NCI-H1048 (cell line): ENCODE data around the gene DAAM1.

Source experiments
- DNase-seq: peaks from one replicate; lab custom pipeline; 2025; lab: John Stamatoyannopoulos, UW

The DAAM1 gene

GRCh38 chr14:59362513-59362912, 174.0 kb downstream of the DAAM1 start:
- no peak for DNase-seq

DNA sequence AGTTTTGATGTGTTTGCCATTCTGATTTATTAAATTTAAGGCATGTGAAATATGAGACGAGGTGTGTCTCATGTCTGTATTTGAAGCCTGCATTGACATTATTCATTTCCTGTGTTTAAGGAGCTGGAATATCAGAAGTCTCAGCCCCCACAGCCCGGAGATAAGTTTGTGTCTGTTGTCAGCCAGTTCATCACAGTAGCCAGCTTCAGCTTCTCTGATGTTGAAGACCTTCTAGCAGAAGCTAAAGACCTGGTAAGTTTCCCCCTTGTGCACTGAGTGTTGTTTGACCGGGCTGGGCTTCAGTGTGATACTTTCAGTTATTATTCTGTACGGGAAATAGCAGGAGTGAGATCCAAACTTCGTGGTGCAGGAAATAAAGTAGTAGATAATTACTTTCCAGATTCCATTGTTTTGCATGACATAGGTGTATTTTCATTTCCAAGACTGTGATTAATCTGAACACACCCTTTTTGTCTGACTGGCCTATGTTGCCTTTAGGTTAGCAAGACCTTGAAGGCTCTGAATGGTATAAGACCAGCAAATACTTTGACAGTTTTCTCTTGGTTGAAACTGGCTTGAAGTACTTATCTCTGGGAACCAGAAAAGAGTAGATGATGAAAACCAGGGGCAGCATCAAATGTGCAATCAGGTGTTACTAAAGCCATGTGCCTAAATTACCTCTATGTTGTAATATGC, 175.2 kb downstream of the DAAM1 start:
- no peak for DNase-seq

- DNase-seq: no peak
These were observed 181.8 kb downstream of the DAAM1 start for GRCh38 chr14:59370158-59370742.

DNA sequence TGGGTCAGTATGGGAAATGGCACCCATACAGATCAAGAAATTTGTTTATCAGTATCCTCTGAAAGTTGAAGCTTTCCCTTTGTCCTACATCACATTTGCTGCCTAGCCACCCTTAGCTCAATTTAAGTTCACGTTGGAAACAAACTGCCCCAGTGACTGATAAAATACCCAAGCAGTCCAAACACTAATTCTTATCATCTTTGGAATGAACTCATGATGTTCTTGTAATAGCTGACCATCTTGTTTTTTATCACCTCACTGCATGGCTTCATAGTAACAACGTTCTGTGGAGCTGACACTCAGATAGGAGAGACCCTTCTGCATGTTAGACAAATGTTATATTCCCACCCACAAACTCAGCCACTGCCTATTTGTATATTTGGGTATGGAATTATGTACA, 183.3 kb downstream of the DAAM1 start:
- no peak for DNase-seq

DNA sequence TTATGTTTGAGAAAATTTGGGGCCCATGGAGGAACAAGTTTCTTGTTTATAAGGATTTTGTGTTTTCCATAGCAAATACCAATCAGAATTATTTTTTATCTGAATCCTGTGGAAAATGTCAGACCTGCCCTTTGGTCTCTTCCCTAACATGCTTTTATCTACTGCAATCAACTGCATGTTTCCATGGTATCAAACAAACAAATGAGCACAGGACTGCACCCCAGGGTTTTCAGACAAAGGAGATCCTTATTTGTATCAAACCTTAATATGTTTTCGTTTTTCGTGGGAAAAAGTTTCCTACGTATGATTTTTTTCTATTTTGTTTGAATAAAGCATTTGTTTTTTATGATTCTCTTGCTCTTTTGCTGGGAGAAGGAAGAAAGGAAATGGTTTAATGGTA, 185.6 kb downstream of the DAAM1 start:
- no peak for DNase-seq

DNA sequence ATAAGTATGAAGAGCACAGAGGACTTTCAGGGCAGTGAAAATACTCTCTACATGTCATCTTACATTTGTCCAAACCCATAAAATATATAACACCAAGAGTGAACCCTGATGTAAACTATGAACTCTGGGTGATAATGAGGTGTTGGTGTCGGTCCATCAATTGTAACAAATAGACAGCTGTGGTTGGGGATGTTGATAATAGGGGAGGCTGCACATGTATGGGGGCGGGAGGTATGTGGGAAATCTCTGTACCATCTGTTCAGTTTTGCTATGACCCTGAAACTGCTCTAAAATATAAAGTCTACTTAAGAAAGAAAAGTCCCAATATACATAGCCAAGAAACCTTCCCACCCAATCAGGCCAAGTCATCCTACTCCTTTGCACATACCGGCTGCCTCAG, 188.2 kb downstream of the DAAM1 start:
- DNase-seq: no peak

DNA sequence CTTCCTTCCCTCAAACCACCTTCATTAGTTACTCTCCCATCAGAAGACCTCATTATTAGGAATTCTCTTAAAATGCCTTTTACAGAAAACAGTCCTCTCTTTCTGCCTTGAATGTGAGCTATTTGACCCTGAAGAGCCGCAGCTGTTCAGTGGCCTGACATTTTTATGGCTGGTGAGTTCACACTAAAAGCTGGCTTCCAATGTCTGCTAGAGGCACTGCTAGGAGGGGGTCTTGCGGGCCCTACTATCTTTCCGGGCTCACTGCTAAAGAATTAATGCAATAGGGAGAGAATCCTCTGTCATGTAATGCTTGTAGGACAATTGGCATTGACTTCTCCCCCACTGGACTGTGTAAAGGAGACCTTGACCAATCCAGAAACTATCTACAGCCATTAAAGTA, 189.0 kb downstream of the DAAM1 start:
- DNase-seq: no peak

GRCh38 chr14:59377991-59378601, 189.6 kb downstream of the DAAM1 start:
- DNase-seq: no peak

GRCh38 chr14:59389936-59390335, 201.5 kb downstream of the DAAM1 start:
- DNase-seq: no peak

- no peak for DNase-seq
These were observed 202.9 kb downstream of the DAAM1 start for GRCh38 chr14:59391388-59391787.

DNA sequence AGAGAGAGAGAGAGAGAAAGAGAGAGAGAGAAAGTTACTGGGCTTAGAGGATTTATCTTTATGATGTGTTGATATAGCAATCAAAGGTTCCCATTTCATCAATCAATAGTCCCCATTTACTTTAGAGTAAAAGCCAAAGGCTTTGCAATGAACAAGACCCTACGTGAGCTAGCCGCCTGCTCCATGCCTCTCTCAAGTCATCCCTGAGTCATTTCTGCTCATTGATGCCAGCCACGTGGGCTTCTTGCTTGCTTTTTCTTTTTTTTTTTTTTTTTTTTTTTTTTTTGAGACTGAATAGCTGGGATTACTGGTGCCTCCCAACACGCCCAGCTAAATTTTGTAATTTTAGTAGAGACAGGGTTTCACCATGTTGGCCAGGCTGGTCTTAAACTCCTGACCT, 205.8 kb downstream of the DAAM1 start:
- DNase-seq: no peak

- DNase-seq: no peak
These were observed 207.2 kb downstream of the DAAM1 start for GRCh38 chr14:59395672-59396071.

DNA sequence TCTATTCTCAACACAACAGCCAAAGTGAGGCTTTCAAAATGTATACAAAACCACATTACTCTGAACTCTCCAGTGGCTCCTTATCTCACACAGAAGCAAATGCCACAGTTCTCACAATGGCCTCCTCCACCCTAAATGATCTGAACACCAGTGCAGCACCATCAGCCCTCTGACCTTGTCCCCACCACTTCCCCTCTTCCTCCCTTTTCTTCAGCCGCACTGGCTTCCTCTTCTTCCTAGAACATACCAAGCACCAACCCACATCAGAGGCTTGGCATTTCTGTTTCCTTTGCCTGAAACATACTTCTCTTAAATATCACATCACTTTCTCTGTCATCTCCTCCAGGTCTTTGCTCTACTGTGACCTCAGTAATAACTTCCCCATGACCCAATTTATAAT, 210.4 kb downstream of the DAAM1 start:
- DNase-seq: no peak

GRCh38 chr14:59406454-59407245, 218.2 kb downstream of the DAAM1 start:
- no peak for DNase-seq

- no peak for DNase-seq
These were observed 219.0 kb downstream of the DAAM1 start for GRCh38 chr14:59407246-59408010.

GRCh38 chr14:59415836-59416602, 227.6 kb downstream of the DAAM1 start:
- DNase-seq: no peak

DNA sequence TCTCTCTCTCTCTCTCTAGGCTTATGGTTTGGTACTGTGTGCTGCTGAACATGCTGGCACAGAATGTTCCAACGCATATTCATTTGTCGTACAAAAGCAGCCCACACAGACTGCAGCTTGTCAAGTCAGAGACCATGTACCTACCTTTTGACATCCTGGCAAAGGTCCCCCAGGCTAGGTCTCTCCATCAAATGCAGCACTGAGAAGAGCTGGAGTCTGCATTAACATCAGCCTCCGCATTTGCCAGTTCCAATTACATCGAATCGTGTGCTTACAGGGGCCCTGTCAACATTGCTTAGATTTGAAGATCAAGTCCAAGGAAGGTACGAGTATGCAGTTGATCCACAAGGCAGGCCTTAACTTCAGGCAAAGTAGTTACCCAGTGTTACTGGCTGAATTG, 228.8 kb downstream of the DAAM1 start:
- DNase-seq: no peak

DNA sequence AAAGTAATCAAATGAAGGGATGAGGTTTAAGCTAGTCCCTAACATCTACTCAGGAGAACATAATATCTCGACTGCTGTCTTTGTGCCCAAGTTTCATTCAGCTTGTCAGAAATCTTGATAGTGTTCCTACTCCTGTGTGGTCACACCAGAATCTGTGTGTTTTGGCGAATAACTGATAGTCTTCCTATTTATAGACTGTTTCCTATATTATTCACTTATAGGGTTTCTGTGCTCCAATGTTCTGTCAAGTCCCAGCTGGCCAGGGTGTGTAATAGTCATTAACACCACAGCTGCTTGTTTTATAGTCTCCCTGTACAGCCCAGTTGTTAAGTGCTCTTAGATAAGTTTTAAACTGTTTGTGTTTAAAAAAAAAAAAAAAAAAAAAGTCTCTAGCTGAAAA, 230.8 kb downstream of the DAAM1 start:
- no peak for DNase-seq
